Loucy (cell line): ENCODE measurements around the gene WT1.
A peak's percentile ranks its signal among the peaks of the same experiment; 100 is the strongest.

ENCODE experiments used
- H2AFZ ChIP-seq: fragments of 200-600 bp; sonication (generic); 2 replicates; pipeline ENCODE4 v1.6.0; 2016; ENCODE audit warnings: antibody characterized with exemption, mild to moderate bottlenecking, low read length, moderate library complexity
- H3F3A ChIP-seq: fragments of 200-600 bp; 2 replicates; pipeline ENCODE4 v1.6.0; 2016; ENCODE audit warnings: antibody characterized with exemption, low read depth, mild to moderate bottlenecking
- H3K27me3 ChIP-seq: fragments of 200-600 bp; sonication (generic); 2 replicates; pipeline ENCODE4 v1.6.1; 2014; ENCODE audit warnings: low read length, mild to moderate bottlenecking; ENCODE audit not compliant: insufficient read depth, poor library complexity, severe bottlenecking
- H3K36me3 ChIP-seq: fragments of 200-600 bp; sonication (generic); 2 replicates; pipeline ENCODE4 v1.6.1; 2016; ENCODE audit warnings: low read length; ENCODE audit not compliant: insufficient read depth
- H3K4me1 ChIP-seq: fragments of 200-600 bp; sonication (generic); 2 replicates; pipeline ENCODE4 v1.5.1; 2014; ENCODE audit warnings: low read length, mild to moderate bottlenecking; ENCODE audit not compliant: insufficient read depth, poor library complexity, severe bottlenecking
- H3K4me2 ChIP-seq: fragments of 200-600 bp; sonication (generic); 2 replicates; pipeline ENCODE4 v1.6.0; 2014; ENCODE audit warnings: antibody characterized with exemption, low read length, low read depth, mild to moderate bottlenecking; ENCODE audit not compliant: poor library complexity, severe bottlenecking
- H3K4me3 ChIP-seq: fragments of 200-600 bp; sonication (generic); 2 replicates; pipeline ENCODE4 v1.5.1; 2014; ENCODE audit warnings: low read length, mild to moderate bottlenecking, mixed read lengths; ENCODE audit not compliant: poor library complexity, severe bottlenecking
- H3K79me2 ChIP-seq: fragments of 200-600 bp; sonication (generic); 2 replicates; pipeline ENCODE4 v1.6.1; 2014; ENCODE audit warnings: low read length; ENCODE audit not compliant: insufficient read depth
- H3K9ac ChIP-seq: fragments of 200-600 bp; sonication (generic); 2 replicates; pipeline ENCODE4 v1.6.0; 2014; ENCODE audit warnings: mild to moderate bottlenecking, low read depth, low read length, moderate library complexity; ENCODE audit not compliant: poor library complexity, severe bottlenecking
- H3K9me2 ChIP-seq: fragments of 200-600 bp; sonication (generic); replicated peaks from 2 replicates; pipeline ENCODE4 v1.6.1; 2016; ENCODE audit warnings: low read depth, low read length, mixed read lengths
- H3K9me3 ChIP-seq: fragments of 200-600 bp; sonication (generic); 2 replicates; pipeline ENCODE4 v1.6.1; 2014; ENCODE audit warnings: mild to moderate bottlenecking, antibody characterized with exemption, low read length, low read depth; ENCODE audit not compliant: insufficient read depth
- H4K20me1 ChIP-seq: fragments of 200-600 bp; sonication (generic); 2 replicates; pipeline ENCODE4 v1.6.0; 2014; ENCODE audit warnings: antibody characterized with exemption, low read length, mild to moderate bottlenecking; ENCODE audit not compliant: insufficient read depth, poor library complexity, severe bottlenecking
- CTCF ChIP-seq: fragments of 200-600 bp; sonication (generic); conservative IDR thresholded peaks from 2 replicates; pipeline ENCODE4 v1.5.1; 2014; ENCODE audit warnings: mild to moderate bottlenecking, antibody characterized with exemption, low read length
- EZH2phosphoT487 ChIP-seq: fragments of 200-600 bp; IDR thresholded peaks from 2 replicates; pipeline ENCODE4 v1.6.1; 2018; ENCODE audit warnings: antibody characterized with exemption, mild to moderate bottlenecking, moderate library complexity, borderline replicate concordance

The WT1 gene

GRCh38 chr11:32451808-32452207, 16.5 kb upstream of the WT1 start:
- H3K9me2 ChIP-seq: no peaks in the 10 kb centered on the region
- H3K9ac ChIP-seq: no peak overlapping the region
- no peaks in the 10 kb centered on the region for H4K20me1 ChIP-seq
- TF ChIP-seq CTCF: no peak
- no peak for TF ChIP-seq EZH2phosphoT487
- no peaks in the 10 kb centered on the region for H3K79me2 ChIP-seq
- H3K4me1 ChIP-seq: peaks cover 37% of the 10 kb centered on the region
- H3K36me3 ChIP-seq: no peaks in the 10 kb centered on the region
- H2AFZ ChIP-seq: 0 out of 2 replicates have a peak overlapping the region, but pooled peaks have one; percentile 22
- H3K9me3 ChIP-seq: no peaks in the 10 kb centered on the region
- H3K27me3 ChIP-seq: no peaks in the 10 kb centered on the region
- no peak overlapping the region for H3K4me2 ChIP-seq
- no peak overlapping the region for H3K4me3 ChIP-seq
- H3F3A ChIP-seq: no peaks in the 10 kb centered on the region

DNA sequence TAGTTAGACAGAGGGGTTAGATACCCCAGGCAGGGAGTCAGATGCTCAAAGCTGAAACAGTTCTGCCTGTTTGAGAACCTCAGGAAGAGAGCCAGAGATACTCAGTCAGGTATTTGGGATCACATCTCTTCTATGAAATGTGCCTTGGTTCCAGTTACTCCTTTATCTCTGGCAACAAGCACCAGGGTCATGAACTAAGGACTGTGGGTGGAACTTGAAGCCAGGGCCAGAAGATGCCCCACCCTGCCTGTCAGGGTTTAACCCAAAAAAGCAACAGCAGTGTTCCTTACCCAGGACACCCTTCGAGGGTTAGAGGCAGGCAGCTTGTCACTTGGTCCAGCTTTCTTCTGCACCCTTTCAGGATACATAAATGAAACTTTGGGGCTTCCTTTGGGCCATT, 15.0 kb upstream of the WT1 start:
- no peaks in the 10 kb centered on the region for H3K9me3 ChIP-seq
- no peaks in the 10 kb centered on the region for H3K36me3 ChIP-seq
- H3K9me2 ChIP-seq: no peaks in the 10 kb centered on the region
- H3K4me1 ChIP-seq: peaks cover 37% of the 10 kb centered on the region
- H3K4me2 ChIP-seq: no peak overlapping the region
- H4K20me1 ChIP-seq: no peaks in the 10 kb centered on the region
- H2AFZ ChIP-seq: peak overlapping the region; percentile 77
- TF ChIP-seq CTCF (no peak), EZH2phosphoT487 (no peak)
- H3K9ac ChIP-seq: peak overlapping the region; percentile 5
- H3F3A ChIP-seq: no peaks in the 10 kb centered on the region
- H3K79me2 ChIP-seq: no peaks in the 10 kb centered on the region
- no peaks in the 10 kb centered on the region for H3K27me3 ChIP-seq
- no peak overlapping the region for H3K4me3 ChIP-seq

DNA sequence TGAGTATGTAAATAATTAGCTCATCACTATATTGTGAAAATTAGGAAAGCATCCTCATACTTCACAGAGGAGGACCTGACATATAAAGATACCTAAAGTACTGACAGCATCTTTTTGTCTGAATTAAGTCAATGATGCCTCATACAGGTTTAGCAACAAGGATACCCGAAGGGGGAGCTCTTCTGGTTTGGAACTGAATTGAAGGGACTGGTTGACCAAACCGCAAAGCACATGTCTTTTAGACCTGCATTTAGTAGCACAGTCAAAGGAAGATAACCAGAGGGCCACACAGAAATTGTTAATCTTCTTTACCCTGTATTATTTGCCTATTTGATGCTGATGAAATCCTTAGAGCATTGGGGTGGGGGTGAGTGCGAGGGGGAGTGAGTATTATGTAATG, 12.9 kb upstream of the WT1 start:
- no peaks in the 10 kb centered on the region for H3K36me3 ChIP-seq
- H3K4me3 ChIP-seq: no peak overlapping the region
- H3K27me3 ChIP-seq: no peaks in the 10 kb centered on the region
- H3K4me1 ChIP-seq: peaks cover 47% of the 10 kb centered on the region
- H3F3A ChIP-seq: no peaks in the 10 kb centered on the region
- H3K9ac ChIP-seq: peak overlapping the region; percentile 10
- H3K9me3 ChIP-seq: no peaks in the 10 kb centered on the region
- TF ChIP-seq CTCF (peak; percentile 73), EZH2phosphoT487 (no peak)
- peak overlapping the region; percentile 59; the same call in 1 of the 2 replicates for H2AFZ ChIP-seq
- H3K79me2 ChIP-seq: no peaks in the 10 kb centered on the region
- H3K9me2 ChIP-seq: no peaks in the 10 kb centered on the region
- no peak overlapping the region for H3K4me2 ChIP-seq
- no peaks in the 10 kb centered on the region for H4K20me1 ChIP-seq
